NCI-H446 (cell line): Measurements from ENCODE around the gene FGFR2.
A peak's percentile ranks its signal among the peaks of the same experiment; 100 is the strongest.

Source experiments
- DNase-seq, 2 experiments: peaks; one replicate each; lab custom pipeline; 2025; lab: John Stamatoyannopoulos, UW

Gene FGFR2

GRCh38 chr10:121553511-121554264 is 44.6 kb downstream of the FGFR2 start:
- DNase-seq = no peak

- no peak for DNase-seq
These were observed 45.5 kb downstream of the FGFR2 start for GRCh38 chr10:121552746-121553145.

- DNase-seq = no peak
These were observed 46.9 kb downstream of the FGFR2 start for GRCh38 chr10:121551210-121551885.

- no peak for DNase-seq
These were observed 53.9 kb downstream of the FGFR2 start for GRCh38 chr10:121544301-121544869.

GRCh38 chr10:121543545-121543944 is 54.7 kb downstream of the FGFR2 start:
- DNase-seq = no peak

- no peak for DNase-seq
These were observed 56.7 kb downstream of the FGFR2 start for GRCh38 chr10:121541450-121542120.

- peak in 1 of 2 experiments; percentile 58 for DNase-seq
These were observed 57.4 kb downstream of the FGFR2 start for GRCh38 chr10:121540732-121541395.

GRCh38 chr10:121539786-121540185 is 58.5 kb downstream of the FGFR2 start:
- peak; percentile 8 to 57 for DNase-seq

- DNase-seq = peak; percentile 29 to 65
These were observed 61.8 kb downstream of the FGFR2 start for GRCh38 chr10:121536310-121536913.

GRCh38 chr10:121535381-121535780 is 62.9 kb downstream of the FGFR2 start:
- no peak for DNase-seq

GRCh38 chr10:121532292-121532864 is 65.9 kb downstream of the FGFR2 start:
- no peak for DNase-seq

GRCh38 chr10:121531830-121532178 is 66.4 kb downstream of the FGFR2 start:
- DNase-seq = no peak

- peak in 1 of 2 experiments; percentile 4 for DNase-seq
These were observed 67.0 kb downstream of the FGFR2 start for GRCh38 chr10:121531076-121531829.

GRCh38 chr10:121530481-121531075 is 67.7 kb downstream of the FGFR2 start:
- no peak for DNase-seq

GRCh38 chr10:121527690-121528089 is 70.6 kb downstream of the FGFR2 start:
- no peak for DNase-seq

- no peak for DNase-seq
These were observed 71.4 kb downstream of the FGFR2 start for GRCh38 chr10:121526801-121527221.

- DNase-seq = no peak
These were observed 72.0 kb downstream of the FGFR2 start for GRCh38 chr10:121526135-121526790.

- no peak for DNase-seq
These were observed 72.8 kb downstream of the FGFR2 start for GRCh38 chr10:121525251-121526134.
